HG03175 (cell line): ENCODE results near the gene HLA-G.
"Not testable (repeated sequence)": the region's sequence is repeated elsewhere in the genome, so short reads cannot be mapped to it uniquely, and the experiment has no call there.

Experiments used
- ATAC-seq: cut with Tn5 transposase; IDR thresholded peaks from one replicate; pipeline ENCODE4 v1.9.1; 2021; ENCODE audit warnings: mild to moderate bottlenecking, moderate library complexity; ENCODE audit not compliant: unreplicated experiment

Gene HLA-G

DNA sequence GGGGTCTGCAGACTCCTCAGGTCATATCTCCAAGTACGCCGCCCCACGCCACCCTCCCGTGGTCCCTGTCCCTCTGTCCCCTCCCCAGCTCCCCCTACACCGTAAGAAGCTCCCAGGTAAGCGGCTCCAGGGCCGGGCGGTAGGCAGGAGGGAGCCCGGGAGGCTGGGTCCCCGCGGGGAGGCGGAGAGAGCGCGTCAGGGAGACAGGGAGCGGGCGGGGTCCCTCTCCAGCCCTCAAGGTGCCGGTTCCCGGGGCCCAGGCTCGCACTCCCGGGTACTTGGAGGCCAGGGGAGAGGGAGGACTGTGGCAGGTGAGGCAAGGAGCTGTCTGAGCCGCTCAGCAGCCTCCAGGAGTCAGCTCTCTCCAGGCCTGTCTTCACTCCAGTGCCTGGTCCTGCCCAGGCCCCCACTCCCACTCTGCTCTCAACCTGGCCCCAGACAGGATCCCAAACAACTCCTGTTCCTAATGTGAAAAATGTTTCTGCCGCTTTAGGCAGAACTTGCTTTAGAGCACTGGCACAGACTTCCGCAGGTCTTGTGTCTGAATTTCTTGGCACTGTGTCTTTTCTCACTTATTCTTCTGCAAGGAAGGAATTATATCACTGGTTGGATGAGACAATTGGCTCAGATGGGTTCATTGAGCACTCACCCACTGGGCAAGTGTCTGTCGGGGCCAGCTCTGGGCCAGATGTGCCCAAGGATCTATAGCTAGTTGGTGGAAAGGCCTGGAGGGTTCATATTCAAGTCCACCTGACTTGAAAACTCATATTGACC, 36.6 kb downstream of the HLA-G start:
- no peak for ATAC-seq

- ATAC-seq, result no peak
Measured at GRCh38 chr6:29865631-29866030, 38.0 kb downstream of the HLA-G start.

GRCh38 chr6:29870104-29870503, 42.5 kb downstream of the HLA-G start:
- ATAC-seq, result no peak

GRCh38 chr6:29872791-29873190, 45.2 kb downstream of the HLA-G start:
- ATAC-seq, result no peak

DNA sequence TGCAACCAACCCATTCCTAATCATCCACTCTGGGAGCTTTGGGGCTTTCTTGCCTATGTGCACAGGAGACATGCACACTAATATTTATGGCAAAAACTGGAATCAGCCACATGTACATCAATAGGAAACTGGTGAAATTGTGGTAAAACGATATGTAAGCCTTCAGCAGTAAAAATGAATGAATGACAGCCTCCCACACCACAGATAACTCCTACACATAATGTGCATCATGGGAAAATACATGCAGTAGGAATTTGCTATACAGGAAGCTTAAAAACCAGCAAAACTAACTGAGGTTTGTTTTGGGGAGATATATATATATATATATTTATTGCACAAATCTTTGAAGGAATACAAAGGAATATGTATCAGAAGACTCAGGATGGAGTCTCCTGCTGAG, 47.6 kb downstream of the HLA-G start:
- no peak for ATAC-seq

GRCh38 chr6:29875734-29876133, 48.1 kb downstream of the HLA-G start:
- not testable (repeated sequence) for ATAC-seq
